ENCODE data around the gene HDGFL3. TPM values are rescaled to one million over a fixed set of nuclear protein-coding genes. Genes with fewer than 3 reads are reported as not detected.
A peak's percentile ranks its signal among the peaks of the same experiment; 100 is the strongest.

HDGFL3 gene
- total and polyA plus RNA-seq, 7 donors: 2.1 to 83.6 (median 58.0) TPM

GRCh38 chr15:83106994-83107840, 100.4 kb downstream of the HDGFL3 start, which contains the start of gene TM6SF1:
TSS of gene TM6SF1 (plus strand) at chr15:83107645. CDS start at chr15:83107681, 36 bp downstream.
- Histone ChIP-seq H3K4me1 (peaks cover 0 to 19% (median 14%) of the 10 kb centered on the region in 4 donors), H3K36me3 (no peaks in the 10 kb centered on the region), H3K4me3 (peak within 1 kb of the TSS in 3 of 4 donors; percentile 37 to 59 (median 50)), H3K9me3 (no peaks in the 10 kb centered on the region), H3K27ac (peak within 1 kb of the TSS; percentile 36 to 74 (median 55)), H3K27me3 (peaks cover 11 to 47% (median 32%) of the 10 kb centered on the region in 3 donors)
- intact Hi-C loops (cut with DNase I): no loop called here
- 1 to 2% methylated on average over 97 of the region's 97 CpGs for WGBS, 2 donors
- DNase-seq: no peak
- TF ChIP-seq POLR2A (IDR thresholded peaks at IDR 0.05): no peak
- TF ChIP-seq, protein P1, sequence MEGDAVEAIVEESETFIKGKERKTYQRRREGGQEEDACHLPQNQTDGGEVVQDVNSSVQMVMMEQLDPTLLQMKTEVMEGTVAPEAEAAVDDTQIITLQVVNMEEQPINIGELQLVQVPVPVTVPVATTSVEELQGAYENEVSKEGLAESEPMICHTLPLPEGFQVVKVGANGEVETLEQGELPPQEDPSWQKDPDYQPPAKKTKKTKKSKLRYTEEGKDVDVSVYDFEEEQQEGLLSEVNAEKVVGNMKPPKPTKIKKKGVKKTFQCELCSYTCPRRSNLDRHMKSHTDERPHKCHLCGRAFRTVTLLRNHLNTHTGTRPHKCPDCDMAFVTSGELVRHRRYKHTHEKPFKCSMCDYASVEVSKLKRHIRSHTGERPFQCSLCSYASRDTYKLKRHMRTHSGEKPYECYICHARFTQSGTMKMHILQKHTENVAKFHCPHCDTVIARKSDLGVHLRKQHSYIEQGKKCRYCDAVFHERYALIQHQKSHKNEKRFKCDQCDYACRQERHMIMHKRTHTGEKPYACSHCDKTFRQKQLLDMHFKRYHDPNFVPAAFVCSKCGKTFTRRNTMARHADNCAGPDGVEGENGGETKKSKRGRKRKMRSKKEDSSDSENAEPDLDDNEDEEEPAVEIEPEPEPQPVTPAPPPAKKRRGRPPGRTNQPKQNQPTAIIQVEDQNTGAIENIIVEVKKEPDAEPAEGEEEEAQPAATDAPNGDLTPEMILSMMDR (IDR thresholded peaks at IDR 0.05): no peak
- TF ChIP-seq EP300 (IDR thresholded peaks at IDR 0.05): no peak
- TF ChIP-seq POLR2AphosphoS5 (IDR thresholded peaks at IDR 0.05): no peak

- no peak for TF ChIP-seq POLR2AphosphoS5 (IDR thresholded peaks at IDR 0.05)
- TF ChIP-seq, protein P1 (IDR thresholded peaks at IDR 0.05): no peak
- TF ChIP-seq POLR2A (IDR thresholded peaks at IDR 0.05): no peak
- TF ChIP-seq EP300 (IDR thresholded peaks at IDR 0.05): no peak
- Histone ChIP-seq H3K4me3 (no peak overlapping the region), H3K27ac (no peak overlapping the region), H3K4me1 (peaks cover 0 to 19% (median 14%) of the 10 kb centered on the region in 4 donors), H3K27me3 (peaks cover 11 to 45% (median 32%) of the 10 kb centered on the region in 3 donors), H3K36me3 (no peaks in the 10 kb centered on the region), H3K9me3 (no peaks in the 10 kb centered on the region)
- WGBS, 2 donors: 63 to 80% methylated on average over 1 of the region's 1 CpG
- no peak for DNase-seq
- intact Hi-C loops (cut with DNase I): no loop called here
These were observed 102.2 kb downstream of the HDGFL3 start for GRCh38 chr15:83105440-83105839.

GRCh38 chr15:83104141-83104540, 103.5 kb downstream of the HDGFL3 start:
- no peak for DNase-seq
- 91 to 92% methylated on average over 4 of the region's 4 CpGs for WGBS, 2 donors
- TF ChIP-seq POLR2A (IDR thresholded peaks at IDR 0.05): no peak
- TF ChIP-seq POLR2AphosphoS5 (IDR thresholded peaks at IDR 0.05): no peak
- no peak for TF ChIP-seq EP300 (IDR thresholded peaks at IDR 0.05)
- TF ChIP-seq, protein P1 (IDR thresholded peaks at IDR 0.05): no peak
- Histone ChIP-seq H3K9me3 (no peaks in the 10 kb centered on the region), H3K36me3 (no peaks in the 10 kb centered on the region), H3K4me1 (peaks cover 0 to 19% (median 14%) of the 10 kb centered on the region in 4 donors), H3K27me3 (peaks cover 11 to 34% (median 25%) of the 10 kb centered on the region in 3 donors), H3K27ac (no peak overlapping the region), H3K4me3 (no peak overlapping the region)
- intact Hi-C loops (cut with DNase I): no loop called here

DNA sequence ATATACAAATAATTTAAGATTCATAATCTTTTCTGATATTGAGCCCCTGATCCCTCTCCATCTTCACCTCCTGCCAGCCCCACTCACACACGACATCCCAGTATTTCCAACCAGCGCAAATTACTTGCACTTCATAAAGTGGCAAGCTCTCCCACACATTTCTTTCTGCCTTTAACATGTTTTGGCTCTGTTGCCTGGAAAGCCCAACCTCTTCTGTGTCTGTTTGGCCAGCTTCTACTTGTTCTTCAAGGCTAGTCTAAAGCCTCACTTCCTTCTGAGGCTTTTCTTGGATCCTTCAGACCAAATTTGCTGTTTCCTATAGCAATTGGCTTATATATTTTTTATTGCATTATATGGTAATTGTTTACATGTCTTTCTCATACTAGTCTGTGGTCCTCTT, 105.3 kb downstream of the HDGFL3 start:
- Histone ChIP-seq H3K36me3 (no peaks in the 10 kb centered on the region), H3K27me3 (peaks cover 5 to 16% (median 8%) of the 10 kb centered on the region in 3 donors), H3K27ac (no peak overlapping the region), H3K4me1 (peaks cover 0 to 7% (median 6%) of the 10 kb centered on the region in 4 donors), H3K9me3 (peaks cover 0 to 11% (median 2%) of the 10 kb centered on the region in 4 donors), H3K4me3 (no peak overlapping the region)
- WGBS, 2 donors: 75 to 90% methylated on average over 2 of the region's 2 CpGs
- intact Hi-C loops (cut with DNase I): no loop called here
- TF ChIP-seq EP300 (IDR thresholded peaks at IDR 0.05) (no peak), POLR2AphosphoS5 (IDR thresholded peaks at IDR 0.05) (no peak)
- no peak for DNase-seq

DNA sequence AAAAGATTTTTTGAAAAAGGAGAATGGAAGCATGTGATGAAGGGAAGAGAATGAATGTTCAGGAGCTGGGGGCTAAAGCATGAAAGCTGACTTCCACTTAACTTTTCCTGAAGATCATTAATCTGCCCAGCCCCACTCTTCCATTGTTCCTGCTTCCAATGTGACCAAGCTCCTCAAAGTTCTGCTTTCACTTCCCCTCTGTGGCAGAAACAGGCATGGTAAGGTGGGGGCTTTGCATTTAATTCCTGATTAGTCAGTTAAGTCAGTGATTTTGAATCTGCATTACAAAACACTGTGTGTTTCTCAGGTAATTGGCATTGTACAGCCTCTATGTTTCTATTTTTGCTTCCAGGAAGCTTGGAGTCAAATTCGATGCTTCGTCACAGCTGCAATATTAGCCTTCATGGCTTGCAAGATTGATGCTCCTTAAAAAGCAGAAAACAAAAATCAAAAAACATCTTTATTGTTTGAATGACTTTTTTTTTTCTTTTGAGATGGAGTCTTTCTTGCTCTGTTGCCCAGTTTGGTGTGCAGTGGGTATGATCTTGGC, 107.5 kb downstream of the HDGFL3 start:
- no peaks in the 10 kb centered on the region for H3K4me1 ChIP-seq
- no peak for TF ChIP-seq EP300 (IDR thresholded peaks at IDR 0.05)
- TF ChIP-seq, protein P1 (IDR thresholded peaks at IDR 0.05): no peak
- no peak for TF ChIP-seq POLR2AphosphoS5 (IDR thresholded peaks at IDR 0.05)
- TF ChIP-seq POLR2A (IDR thresholded peaks at IDR 0.05): no peak
- no peak overlapping the region for H3K27ac ChIP-seq
- no peak for DNase-seq
- intact Hi-C loops (cut with DNase I): no loop called here
- WGBS, 2 donors: 55 to 74% methylated on average over 2 of the region's 2 CpGs
- peaks cover 0 to 6% (median 5%) of the 10 kb centered on the region in 3 donors for H3K27me3 ChIP-seq
- H3K4me3 ChIP-seq: no peak overlapping the region
- peaks cover 0 to 13% (median 2%) of the 10 kb centered on the region in 4 donors for H3K9me3 ChIP-seq
- H3K36me3 ChIP-seq: no peaks in the 10 kb centered on the region

Measured in sigmoid colon (tissue), 7 donors.